Caki2 (cell line): ENCODE measurements around the gene KLHL1. TPM values are rescaled to one million over a fixed set of nuclear protein-coding genes. Genes with fewer than 3 reads are reported as not detected.
"Not testable (repeated sequence)": the region's sequence is repeated elsewhere in the genome, so short reads cannot be mapped to it uniquely, and the experiment has no call there.

Experiments used
- DNase-seq: peaks from one replicate; pipeline ENCODE4 v3.0.0-alpha.2; 2015; ENCODE audit warnings: low read depth
- in situ Hi-C: cut with HindIII; loops from 2 replicates; pipeline ENCODE4 v1.10.0; 2016; ENCODE audit warnings: low sequenced_read_pairs, low pct_unique_long_range_greater_than_20kb, mixed read lengths
- total RNA-seq: library from RNA; depleted of rRNA; stranded (reverse); fragments of >200 nt; shearing (Covaris generic); gene quantifications from 2 replicates; pipeline ENCODE4 v1.2.3, GENCODE V29; 2014; ENCODE audit warnings: low replicate concordance; rRNA removed

KLHL1 gene
- not detected in 2 replicates for total RNA-seq

GRCh38 chr13:70108356-70109105 lies at the start of gene KLHL1:
Gene KLHL1 (minus strand): TSS chr13:70108452. CDS start chr13:70107699, 753 bp downstream.
- DNase-seq, result no peak
- in situ Hi-C loops, result no loop called here

DNA sequence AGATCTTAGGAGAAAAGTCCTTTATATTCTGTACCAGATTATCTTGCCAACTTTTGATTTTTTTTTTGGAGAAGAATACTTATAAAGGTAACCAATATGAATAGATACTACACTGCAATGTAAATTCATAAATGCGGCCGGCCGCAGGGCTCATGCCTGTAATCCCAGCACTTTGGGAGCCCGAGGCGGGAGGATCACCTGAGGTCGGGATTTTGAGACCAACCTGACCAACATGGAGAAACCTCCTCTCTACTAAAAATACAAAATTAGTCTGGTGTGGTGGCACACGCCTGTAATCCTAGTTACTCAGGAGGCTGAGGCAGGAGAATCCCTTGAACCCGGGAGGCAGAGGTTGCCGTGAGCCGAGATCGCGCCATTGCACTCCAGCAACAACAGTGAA lies 34.4 kb upstream of the KLHL1 start:
- DNase-seq, in situ Hi-C loops: not testable (repeated sequence)

DNA sequence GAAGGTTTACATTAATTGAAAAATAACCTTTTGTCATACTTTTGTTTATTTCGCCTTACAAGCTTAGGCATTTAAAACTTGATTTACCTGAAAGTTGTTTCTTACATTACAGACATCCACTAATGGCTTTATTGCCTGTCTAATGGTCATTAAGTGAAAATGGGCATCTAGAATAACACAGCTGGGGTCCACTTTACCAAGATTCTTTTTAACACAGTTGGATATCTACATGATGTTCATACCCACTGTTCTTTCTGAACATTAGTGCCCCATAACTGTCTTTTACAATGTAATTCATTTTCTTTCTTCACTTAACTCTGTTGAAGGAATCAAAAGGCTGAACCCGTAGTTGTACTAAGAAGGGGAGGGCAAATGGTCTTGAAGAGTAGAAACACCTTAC lies 19.8 kb upstream of the KLHL1 start:
- in situ Hi-C loops, result no loop called here
- DNase-seq, result no peak

GRCh38 chr13:70125693-70126092 lies 17.4 kb upstream of the KLHL1 start:
- in situ Hi-C loops, result no loop called here
- DNase-seq, result no peak

DNA sequence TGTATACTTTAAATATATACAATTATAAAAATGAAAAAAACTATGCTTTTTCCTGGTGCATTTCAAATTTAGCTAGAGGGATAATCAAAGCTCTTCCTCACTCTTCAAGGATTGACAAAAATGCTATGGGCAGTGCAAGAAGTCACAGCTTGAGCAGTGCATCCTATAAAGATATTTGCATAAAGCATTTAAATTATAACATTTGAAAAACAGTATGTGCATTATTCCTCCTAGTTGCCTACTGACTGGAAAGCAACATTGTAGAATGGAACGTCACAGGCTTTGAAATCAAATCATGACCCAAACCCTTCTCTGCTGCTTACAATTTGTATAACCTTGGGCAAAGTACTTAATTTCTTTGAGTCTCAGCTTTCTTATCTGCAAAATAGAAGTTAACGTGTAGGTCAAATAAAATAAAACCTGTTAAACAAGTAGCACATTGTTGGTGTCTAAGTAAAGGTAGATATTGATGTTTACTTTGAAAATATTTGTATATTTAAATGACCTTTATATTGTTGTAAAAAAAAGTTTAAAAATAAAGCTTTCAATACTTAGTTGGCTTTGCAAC lies 9.2 kb upstream of the KLHL1 start:
- DNase-seq, result no peak
- in situ Hi-C loops, result no loop called here

GRCh38 chr13:70107498-70108281 lies 562 bp downstream of the KLHL1 start, which contains the start of gene ATXN8OS:
Gene ATXN8OS (plus strand): TSS chr13:70107826.
- in situ Hi-C loops, result no loop called here
- DNase-seq, result no peak

- in situ Hi-C loops, result no loop called here
- no peak for DNase-seq
Observed at GRCh38 chr13:70107125-70107497, 1.1 kb downstream of the KLHL1 start.

DNA sequence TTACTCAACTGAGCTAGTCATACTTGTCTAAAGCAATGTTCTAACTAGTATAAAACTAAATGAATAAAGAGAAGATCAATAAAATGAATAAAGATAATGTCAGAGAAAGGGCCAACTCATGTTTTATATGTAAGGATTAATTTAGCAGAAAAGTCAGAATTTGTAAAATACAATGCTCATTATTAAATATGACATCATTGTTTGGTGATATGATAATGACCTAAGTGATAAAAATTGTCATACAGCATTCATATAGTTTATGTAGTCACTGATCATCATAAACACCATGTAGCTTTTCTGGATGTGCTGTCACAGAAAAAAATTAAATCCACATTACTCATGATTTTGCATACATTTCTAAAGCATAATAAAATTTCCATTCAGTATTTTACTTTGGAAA lies 3.8 kb downstream of the KLHL1 start:
- in situ Hi-C loops, result no loop called here

DNA sequence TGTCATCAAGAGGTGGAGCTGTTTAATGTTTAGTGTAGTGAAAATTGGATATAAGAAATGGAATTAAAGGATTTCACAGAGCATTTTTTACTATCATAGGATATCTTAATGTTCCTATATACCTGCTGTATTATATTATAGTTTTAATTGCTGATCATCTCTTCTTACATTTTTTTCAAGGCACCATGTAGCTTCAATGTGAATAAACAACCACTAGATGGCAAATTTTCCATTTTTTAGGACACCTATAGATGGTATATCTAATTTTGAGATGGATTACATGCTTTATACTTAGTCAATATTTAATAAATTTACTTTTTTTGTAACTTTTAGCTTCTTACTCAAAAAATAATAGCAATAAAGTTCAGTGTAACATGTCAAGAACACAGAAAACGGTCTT lies 9.6 kb downstream of the KLHL1 start:
- DNase-seq, result no peak
- in situ Hi-C loops, result no loop called here

More for the DNA sequence above, 3.8 kb downstream of the KLHL1 start:
- DNase-seq, result no peak

DNA sequence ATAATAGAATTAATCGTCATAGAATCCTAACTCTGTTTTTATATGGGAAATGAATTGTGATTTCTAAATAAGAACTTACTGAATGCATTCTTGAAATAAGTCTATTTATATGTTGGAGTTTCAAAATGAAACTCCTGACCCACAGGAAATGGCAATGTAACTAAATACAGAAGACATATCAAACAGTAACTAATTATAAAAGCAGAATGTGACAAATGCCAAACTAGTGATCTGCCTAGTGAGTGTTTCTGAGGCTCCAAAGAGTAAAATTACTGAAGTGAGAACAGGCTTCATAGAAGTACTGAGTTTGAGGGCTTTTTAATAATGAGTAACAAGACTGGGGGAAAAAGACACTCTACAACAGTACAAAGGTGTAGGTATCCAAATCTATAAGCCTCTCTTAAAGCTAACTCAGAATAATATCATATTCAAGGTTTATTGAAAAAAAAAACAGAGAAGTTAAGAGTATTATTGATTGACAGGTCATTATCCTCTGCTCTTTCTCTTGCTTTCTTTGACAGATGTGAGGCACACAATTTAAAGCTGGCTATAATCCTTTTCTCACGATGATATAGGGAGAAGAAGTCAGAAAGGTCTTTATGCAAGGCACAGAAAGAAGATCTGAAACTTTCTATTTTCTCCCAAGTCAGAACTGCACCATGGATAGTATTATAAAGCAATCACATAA lies 18.1 kb downstream of the KLHL1 start:
- in situ Hi-C loops, result no loop called here
- DNase-seq, result no peak

- no peak for DNase-seq
- in situ Hi-C loops, result no loop called here
Observed at GRCh38 chr13:70088926-70089325, 19.3 kb downstream of the KLHL1 start.

DNA sequence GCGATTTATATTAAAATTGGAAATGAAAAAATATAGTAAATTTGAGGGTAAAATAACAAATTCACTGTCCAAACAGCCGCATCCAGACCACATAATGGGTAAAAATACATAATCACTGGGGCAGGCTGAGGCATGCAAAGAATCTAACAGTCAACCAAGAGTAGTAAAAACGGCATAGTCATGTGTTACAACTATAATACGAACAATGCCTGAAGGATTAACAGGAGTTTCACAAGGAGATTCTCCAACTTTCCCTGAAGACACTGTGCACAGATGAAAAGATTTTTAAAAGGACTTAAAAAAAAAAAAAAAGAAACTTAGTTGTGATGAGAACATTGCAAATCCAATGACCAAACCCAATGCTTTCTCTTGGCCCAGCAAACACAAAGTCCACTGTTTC lies 21.0 kb downstream of the KLHL1 start:
- DNase-seq, result no peak
- in situ Hi-C loops, result no loop called here

DNA sequence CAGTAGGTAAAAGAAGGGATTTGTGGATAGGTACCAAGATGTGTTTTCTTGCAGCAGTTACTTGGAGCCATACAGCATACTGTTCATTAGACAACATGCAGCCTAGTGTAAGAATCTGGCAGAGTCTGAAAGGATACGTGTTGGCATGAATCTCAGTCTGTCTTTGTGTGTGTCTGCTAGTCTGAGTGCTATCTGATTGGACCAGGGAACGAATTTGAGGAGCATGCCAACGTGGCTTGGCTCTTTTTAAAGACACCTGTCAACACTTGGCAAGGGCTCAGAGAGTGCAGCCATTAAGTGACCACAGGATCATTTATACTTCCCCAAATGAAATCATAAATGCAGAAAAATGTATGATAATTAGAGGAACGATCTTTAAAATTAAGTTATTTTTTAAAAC lies 28.2 kb downstream of the KLHL1 start:
- in situ Hi-C loops, result no loop called here
- DNase-seq, result no peak

- no peak for DNase-seq
- in situ Hi-C loops, result no loop called here
Observed at GRCh38 chr13:70054572-70054971, 53.7 kb downstream of the KLHL1 start.

- DNase-seq, result no peak
- in situ Hi-C loops, result no loop called here
Observed at GRCh38 chr13:70051531-70051930, 56.7 kb downstream of the KLHL1 start.

- in situ Hi-C loops, result no loop called here
- no peak for DNase-seq
Observed at GRCh38 chr13:70043685-70044084, 64.6 kb downstream of the KLHL1 start.

DNA sequence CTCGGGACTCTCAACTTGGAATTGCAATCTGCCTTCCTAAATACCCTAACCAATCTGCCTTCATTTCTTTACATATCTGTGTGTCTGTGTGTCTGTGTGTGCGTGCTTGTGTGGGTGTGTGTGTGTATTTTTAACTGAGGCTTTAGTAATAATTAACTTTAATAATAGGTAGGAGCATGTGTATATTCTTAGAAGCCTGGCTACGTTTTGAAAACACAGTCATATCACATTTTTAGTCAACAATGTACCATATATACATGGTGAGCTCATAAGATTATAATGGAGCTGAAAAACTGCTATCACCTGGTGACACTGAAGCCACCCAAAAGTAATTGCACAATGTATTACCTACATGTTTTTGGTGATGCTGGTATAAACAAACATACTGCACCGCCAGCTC lies 66.1 kb downstream of the KLHL1 start:
- DNase-seq, result no peak
- in situ Hi-C loops, result no loop called here

DNA sequence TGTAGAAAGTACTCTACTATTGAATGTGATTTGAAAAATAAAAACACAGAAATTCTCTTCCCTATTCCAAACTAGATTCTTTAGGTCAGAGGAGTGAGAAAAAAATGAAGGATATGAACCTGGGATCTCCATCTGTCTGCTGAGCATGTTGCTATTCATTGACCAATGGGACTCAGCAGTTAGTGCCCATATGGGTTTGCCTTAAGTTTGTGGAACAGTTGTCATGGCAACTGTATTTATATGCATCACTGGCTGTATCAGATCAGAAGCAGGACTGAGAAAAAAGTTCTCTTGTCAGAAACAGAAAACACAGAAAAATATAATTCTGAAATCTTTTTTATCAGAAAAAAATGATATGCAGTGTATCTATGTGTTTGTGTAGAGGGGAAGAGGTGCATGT lies 74.0 kb downstream of the KLHL1 start:
- no peak for DNase-seq
- in situ Hi-C loops, result no loop called here

DNA sequence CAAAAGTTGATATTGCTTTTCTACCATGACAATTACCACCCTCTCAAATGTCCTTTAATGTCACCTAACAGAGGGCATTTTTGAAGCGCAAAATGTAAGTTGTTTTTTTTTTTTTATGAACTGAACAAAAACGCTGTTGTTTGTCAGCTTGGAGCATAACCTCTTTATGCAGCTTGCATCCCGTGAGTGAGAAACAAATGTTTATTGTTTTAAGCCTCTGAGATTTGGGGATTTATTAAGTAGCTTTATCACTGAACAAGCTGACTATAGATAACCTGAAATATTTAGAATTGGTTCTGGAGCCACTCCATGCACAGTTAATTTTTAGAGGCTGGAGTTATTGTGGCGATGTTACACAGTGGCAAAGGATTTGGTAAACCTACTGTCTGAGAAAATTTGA lies 80.7 kb downstream of the KLHL1 start:
- in situ Hi-C loops, result no loop called here
- DNase-seq, result no peak
